Epithelial cell of esophagus (primary cell): Measurements from ENCODE around the gene LENG9.

Source experiments
- DNase-seq: peaks from one replicate; pipeline ENCODE4 v3.0.0; 2010; ENCODE audit warnings: low read depth
- H3K4me3 ChIP-seq: 2 replicates; pipeline ENCODE4 v1.5.1; 2011; ENCODE audit warnings: mild to moderate bottlenecking, low read length, control low read depth
- TF ChIP-seq, protein P1 (sequence below): IDR thresholded peaks from 2 replicates; pipeline ENCODE4 v1.5.1; 2011; ENCODE audit warnings: low read depth, mild to moderate bottlenecking, low read length, control low read depth, inconsistent platforms; ENCODE audit not compliant: insufficient read depth; ENCODE audit errors: missing control alignments

The LENG9 gene

DNA sequence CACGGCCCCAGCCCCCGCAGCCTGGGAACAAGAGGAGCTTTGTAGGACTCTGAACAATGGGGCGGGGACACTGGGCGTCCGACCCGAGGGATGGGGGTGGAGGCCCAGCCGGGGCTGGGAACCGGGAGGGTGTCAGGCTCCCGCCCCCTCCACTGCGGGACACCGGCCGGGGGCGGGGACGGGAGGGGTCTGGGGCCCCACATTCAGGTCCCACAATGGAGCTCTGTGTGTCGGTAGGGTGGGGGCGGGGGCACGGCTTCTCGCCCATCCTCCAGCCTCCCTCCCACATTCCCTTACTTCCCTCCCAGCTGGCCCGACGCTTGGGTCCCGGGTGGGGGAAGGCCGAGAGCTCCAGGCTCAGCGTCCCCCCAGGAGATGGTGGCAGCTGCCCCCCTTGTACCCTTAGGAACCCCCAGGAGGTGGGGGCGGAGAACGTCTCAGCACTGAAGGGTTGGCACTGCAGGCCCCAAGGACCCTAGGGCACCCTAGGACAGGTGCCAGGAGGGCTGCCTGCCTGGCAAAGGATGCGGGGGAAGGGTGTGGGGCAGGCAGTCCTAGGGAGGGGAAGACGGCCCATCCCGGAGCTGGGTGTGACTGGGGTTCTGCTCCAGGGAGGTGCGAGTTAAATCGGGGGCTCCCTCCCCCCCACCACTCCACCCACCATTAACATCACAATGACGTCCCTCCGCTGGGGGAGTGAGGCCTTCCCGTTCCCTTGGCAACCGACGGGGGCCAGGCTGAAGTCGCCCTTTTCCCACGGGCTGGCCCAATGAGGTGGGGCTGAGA, 43.0 kb downstream of the LENG9 start:
- no peak for DNase-seq
- H3K4me3 ChIP-seq: no peak overlapping the region

GRCh38 chr19:54420068-54420382, 43.6 kb downstream of the LENG9 start:
- TF ChIP-seq, protein P1, sequence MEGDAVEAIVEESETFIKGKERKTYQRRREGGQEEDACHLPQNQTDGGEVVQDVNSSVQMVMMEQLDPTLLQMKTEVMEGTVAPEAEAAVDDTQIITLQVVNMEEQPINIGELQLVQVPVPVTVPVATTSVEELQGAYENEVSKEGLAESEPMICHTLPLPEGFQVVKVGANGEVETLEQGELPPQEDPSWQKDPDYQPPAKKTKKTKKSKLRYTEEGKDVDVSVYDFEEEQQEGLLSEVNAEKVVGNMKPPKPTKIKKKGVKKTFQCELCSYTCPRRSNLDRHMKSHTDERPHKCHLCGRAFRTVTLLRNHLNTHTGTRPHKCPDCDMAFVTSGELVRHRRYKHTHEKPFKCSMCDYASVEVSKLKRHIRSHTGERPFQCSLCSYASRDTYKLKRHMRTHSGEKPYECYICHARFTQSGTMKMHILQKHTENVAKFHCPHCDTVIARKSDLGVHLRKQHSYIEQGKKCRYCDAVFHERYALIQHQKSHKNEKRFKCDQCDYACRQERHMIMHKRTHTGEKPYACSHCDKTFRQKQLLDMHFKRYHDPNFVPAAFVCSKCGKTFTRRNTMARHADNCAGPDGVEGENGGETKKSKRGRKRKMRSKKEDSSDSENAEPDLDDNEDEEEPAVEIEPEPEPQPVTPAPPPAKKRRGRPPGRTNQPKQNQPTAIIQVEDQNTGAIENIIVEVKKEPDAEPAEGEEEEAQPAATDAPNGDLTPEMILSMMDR: no peak
- no peak for DNase-seq
- H3K4me3 ChIP-seq: no peak overlapping the region

More for the DNA sequence above, 43.0 kb downstream of the LENG9 start:
- TF ChIP-seq, protein P1: no peak

- H3K4me3 ChIP-seq: no peak overlapping the region
- DNase-seq: no peak
- TF ChIP-seq, protein P1: no peak
These were observed 44.4 kb downstream of the LENG9 start for GRCh38 chr19:54418930-54419800.

DNA sequence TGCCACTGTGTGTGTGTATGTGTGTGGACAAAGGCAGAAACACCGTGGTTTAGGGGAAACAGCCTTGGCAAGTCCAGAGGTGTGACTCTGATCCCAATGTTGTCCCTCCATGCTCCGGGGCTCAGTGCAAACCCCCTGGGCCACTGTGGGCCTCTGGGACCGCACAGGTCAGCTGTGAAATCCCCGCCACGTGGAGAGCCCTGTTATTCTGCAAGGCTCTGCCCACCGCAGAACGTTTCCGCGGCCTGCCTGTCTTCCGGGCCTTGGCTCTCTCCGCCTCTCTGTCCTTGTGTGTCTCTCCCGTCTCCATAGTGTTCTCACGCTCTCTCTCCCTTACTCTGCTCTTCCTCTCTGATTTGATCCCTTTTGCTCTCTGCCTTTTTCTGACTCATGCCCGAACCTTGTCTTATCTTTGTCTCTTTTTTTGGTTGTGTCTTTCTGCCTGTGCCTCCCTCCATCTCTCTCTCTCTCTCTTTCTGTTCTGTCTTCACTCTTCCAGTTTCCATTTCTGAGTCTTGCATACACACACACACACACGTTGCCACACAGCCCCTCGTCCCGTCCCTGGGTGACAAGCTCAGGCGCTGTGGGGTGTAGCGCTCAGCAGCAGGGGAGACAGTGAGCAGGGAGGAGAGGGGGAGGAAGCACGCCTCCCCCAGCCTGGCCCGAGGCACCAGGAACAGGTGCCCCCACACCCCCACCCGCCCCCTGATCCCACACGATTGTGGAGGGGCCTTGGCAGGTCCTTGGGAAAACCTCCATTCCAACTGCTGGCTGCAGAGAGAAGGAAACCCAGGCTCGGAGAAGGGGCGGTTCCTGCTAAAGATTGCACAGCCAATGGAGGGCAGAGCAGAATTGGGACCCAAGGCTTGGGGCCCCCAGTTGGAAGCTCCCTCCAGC, 45.3 kb downstream of the LENG9 start:
- TF ChIP-seq, protein P1: no peak
- no peak for DNase-seq
- no peak overlapping the region for H3K4me3 ChIP-seq

DNA sequence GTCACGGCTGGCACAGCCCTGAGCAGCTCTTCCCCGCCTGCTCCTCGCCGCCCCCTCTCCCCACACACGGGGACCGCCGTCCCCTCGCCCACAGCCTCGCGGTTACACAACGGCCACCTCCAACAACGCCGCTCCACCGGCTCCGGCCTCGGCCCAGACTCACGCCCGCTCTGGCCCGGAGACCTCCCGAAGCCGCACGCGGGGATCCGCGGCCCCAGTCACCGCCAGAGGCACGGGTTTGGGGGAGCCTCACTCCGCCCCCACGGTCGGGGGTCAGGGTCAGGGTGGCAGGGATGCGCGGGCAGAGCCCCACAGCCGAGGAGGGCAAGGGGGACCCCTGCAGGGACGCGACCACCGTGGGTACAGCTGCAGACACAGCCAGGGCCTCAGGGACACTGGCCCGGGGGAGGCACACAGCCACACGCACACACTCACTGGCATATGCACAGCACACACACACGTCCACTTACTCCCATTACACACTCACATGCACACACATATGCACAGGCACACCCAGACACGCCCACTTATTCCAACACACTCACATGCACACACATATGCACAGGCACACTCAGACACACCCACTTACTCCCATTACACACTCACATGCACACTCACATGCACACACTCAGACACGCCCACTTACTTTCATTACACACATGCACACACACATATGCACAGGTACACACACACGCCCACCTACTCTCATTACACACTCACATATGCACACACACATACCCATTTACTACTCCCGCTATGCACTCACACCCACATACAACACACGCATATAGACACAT, 46.7 kb downstream of the LENG9 start:
- H3K4me3 ChIP-seq: no peak overlapping the region
- no peak for DNase-seq
- TF ChIP-seq, protein P1: no peak

- TF ChIP-seq, protein P1: no peak
- no peak overlapping the region for H3K4me3 ChIP-seq
- no peak for DNase-seq
These were observed 47.5 kb downstream of the LENG9 start for GRCh38 chr19:54415901-54416673.
